Osteoblast (primary cell): ENCODE data around the gene MALT1. TPM values are rescaled to one million over a fixed set of nuclear protein-coding genes. Genes with fewer than 3 reads are reported as not detected.

Experiments
- DNase-seq: peaks from one replicate; pipeline ENCODE4 v3.0.0; 2011; ENCODE audit warnings: low spot score, mixed read lengths; ENCODE audit not compliant: insufficient read length; ENCODE audit errors: missing footprints
- H2AFZ ChIP-seq: 2 replicates; pipeline ENCODE4 v1.6.0; 2011; ENCODE audit warnings: mild to moderate bottlenecking, low read length
- H3K27ac ChIP-seq: 2 replicates; pipeline ENCODE4 v1.5.1; 2011; ENCODE audit warnings: mild to moderate bottlenecking, low read depth, low read length, moderate library complexity
- H3K27me3 ChIP-seq: 2 replicates; pipeline ENCODE4 v1.6.0; 2012; ENCODE audit warnings: mild to moderate bottlenecking, control low read depth, inconsistent platforms, low read length, moderate library complexity; ENCODE audit not compliant: insufficient read depth
- H3K36me3 ChIP-seq: 2 replicates; pipeline ENCODE4 v1.5.1; 2011; ENCODE audit warnings: mild to moderate bottlenecking, low read length, control low read depth, moderate library complexity; ENCODE audit not compliant: insufficient read depth
- H3K4me1 ChIP-seq: 2 replicates; pipeline ENCODE4 v1.5.1; 2011; ENCODE audit warnings: mild to moderate bottlenecking, low read length, control low read depth, moderate library complexity; ENCODE audit not compliant: insufficient read depth
- H3K4me2 ChIP-seq: 2 replicates; pipeline ENCODE4 v1.6.0; 2011; ENCODE audit warnings: mild to moderate bottlenecking, low read length; ENCODE audit not compliant: insufficient read depth
- H3K4me3 ChIP-seq: fragments of 200-600 bp; sonication (generic); 3 replicates; pipeline ENCODE4 v1.5.1; 2012; ENCODE audit warnings: mild to moderate bottlenecking, low read length, inconsistent platforms; ENCODE audit not compliant: insufficient read depth
- H3K79me2 ChIP-seq: 2 replicates; pipeline ENCODE4 v1.6.0; 2012; ENCODE audit warnings: mild to moderate bottlenecking, low read length, control low read depth, inconsistent platforms; ENCODE audit not compliant: insufficient read depth
- H3K9me3 ChIP-seq: 2 replicates; pipeline ENCODE4 v1.5.1; 2011; ENCODE audit warnings: low read depth, low read length, control low read depth
- H4K20me1 ChIP-seq: 2 replicates; pipeline ENCODE4 v1.6.0; 2012; ENCODE audit warnings: mild to moderate bottlenecking, low read length, control low read depth; ENCODE audit not compliant: insufficient read depth
- CTCF ChIP-seq: IDR thresholded peaks from 2 replicates; pipeline ENCODE4 v1.5.1; 2011; ENCODE audit warnings: mild to moderate bottlenecking, low read depth, low read length, moderate library complexity; ENCODE audit errors: extremely low read depth
- total RNA-seq: library from RNA; depleted of rRNA; stranded (reverse); fragments of >200 nt; gene quantifications from 2 replicates; pipeline ENCODE4 v1.2.3, GENCODE V29; 2012

MALT1 gene
- total RNA-seq, 1 donor = 55.7 TPM

DNA sequence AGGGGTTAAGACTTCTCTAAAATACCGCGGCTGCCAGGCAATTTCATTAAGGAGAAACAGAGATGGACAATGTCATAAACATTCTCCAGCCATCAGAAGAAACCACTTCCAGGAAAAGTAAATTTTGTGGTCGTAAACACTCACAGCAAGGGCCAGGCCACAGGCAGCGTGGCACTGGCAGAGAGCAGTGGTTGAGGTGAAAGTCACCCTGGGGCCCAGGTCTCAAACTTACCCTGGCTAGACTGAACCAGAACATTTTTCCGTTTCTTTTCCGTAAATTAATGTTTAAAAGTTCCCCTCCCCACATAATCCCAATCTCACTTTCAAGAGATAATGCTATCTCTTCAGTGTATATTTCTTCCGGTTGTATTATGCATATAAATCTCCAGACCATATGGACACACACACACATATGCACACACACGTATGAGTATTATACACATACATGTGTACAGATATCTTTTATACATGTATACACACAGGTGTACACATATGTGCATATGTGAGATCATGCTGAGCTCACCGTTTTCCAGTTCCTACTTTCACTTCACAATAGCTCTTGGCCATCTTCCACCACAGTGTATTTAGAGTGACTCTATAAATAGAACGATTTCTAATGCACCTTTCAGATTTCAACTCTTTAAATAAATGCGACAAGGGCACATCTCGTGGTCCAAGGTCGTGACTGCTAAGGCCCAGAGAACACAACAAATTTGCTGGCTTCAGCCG, 90.1 kb downstream of the MALT1 start:
- no peaks in the 10 kb centered on the region for H3K79me2 ChIP-seq
- H3K4me2 ChIP-seq = no peak overlapping the region
- H3K4me1 ChIP-seq = no peaks in the 10 kb centered on the region
- no peaks in the 10 kb centered on the region for H3K36me3 ChIP-seq
- peak; percentile 73 for DNase-seq
- H2AFZ ChIP-seq = no peak overlapping the region
- H4K20me1 ChIP-seq = no peaks in the 10 kb centered on the region
- no peak overlapping the region for H3K4me3 ChIP-seq
- no peaks in the 10 kb centered on the region for H3K9me3 ChIP-seq
- peaks cover 16% of the 10 kb centered on the region for H3K27me3 ChIP-seq
- H3K27ac ChIP-seq = no peak overlapping the region
- TF ChIP-seq CTCF = no peak

DNA sequence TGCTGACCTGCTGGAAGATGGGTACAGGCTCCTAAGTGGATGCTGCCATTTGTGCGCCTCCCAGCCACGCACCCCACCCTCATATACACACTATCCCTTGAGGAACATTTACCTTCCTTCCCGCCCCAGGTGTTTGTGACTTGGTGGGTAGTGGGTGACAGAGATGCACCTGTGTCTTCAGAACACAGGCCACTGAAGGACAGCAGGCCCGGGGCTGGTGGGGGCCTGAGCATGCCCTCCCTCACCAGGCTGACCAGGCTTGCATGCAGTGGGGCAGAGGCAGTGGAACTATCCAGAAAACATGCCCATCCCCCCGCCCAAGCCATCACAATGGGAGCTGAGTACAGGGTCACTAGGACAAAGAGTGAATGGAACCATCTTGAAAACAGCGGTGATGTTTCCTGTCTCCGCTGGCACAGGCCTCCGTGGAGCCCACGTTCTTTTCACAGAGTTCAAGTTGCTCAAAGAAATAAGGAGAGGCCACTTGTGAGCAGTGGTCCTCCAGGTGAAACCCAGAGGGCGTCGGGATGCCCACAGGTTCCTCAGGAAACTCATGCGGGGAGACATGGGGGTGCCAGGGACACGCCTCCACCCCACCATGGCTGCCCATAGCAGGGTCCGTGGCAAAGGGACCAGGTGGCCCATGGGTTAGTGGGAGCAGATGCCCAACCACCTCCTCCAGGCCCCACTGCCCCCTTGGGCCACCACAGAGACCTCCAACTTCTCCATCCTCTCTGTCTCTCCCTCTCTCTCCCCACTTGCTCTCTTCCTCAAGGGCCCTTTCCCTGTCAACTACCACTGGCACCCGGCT, 90.9 kb downstream of the MALT1 start:
- no peak overlapping the region for H3K4me3 ChIP-seq
- no peaks in the 10 kb centered on the region for H4K20me1 ChIP-seq
- H3K9me3 ChIP-seq = no peaks in the 10 kb centered on the region
- no peak for TF ChIP-seq CTCF
- no peak overlapping the region for H3K27ac ChIP-seq
- no peak overlapping the region for H2AFZ ChIP-seq
- peaks cover 16% of the 10 kb centered on the region for H3K27me3 ChIP-seq
- H3K79me2 ChIP-seq = no peaks in the 10 kb centered on the region
- H3K36me3 ChIP-seq = no peaks in the 10 kb centered on the region
- no peak overlapping the region for H3K4me2 ChIP-seq
- no peaks in the 10 kb centered on the region for H3K4me1 ChIP-seq
- peak; percentile 21 for DNase-seq

GRCh38 chr18:58762781-58763171, 91.5 kb downstream of the MALT1 start:
- H2AFZ ChIP-seq = no peak overlapping the region
- DNase-seq = peak; percentile 58
- no peak overlapping the region for H3K4me3 ChIP-seq
- H3K36me3 ChIP-seq = no peaks in the 10 kb centered on the region
- no peak overlapping the region for H3K4me2 ChIP-seq
- H3K27me3 ChIP-seq = peaks cover 16% of the 10 kb centered on the region
- no peak for TF ChIP-seq CTCF
- H4K20me1 ChIP-seq = no peaks in the 10 kb centered on the region
- H3K27ac ChIP-seq = no peak overlapping the region
- no peaks in the 10 kb centered on the region for H3K79me2 ChIP-seq
- no peaks in the 10 kb centered on the region for H3K4me1 ChIP-seq
- H3K9me3 ChIP-seq = no peaks in the 10 kb centered on the region

GRCh38 chr18:58766164-58766563, 94.9 kb downstream of the MALT1 start:
- Histone ChIP-seq H3K4me1 (no peaks in the 10 kb centered on the region), H2AFZ (no peak overlapping the region), H3K36me3 (no peaks in the 10 kb centered on the region), H3K79me2 (no peaks in the 10 kb centered on the region), H3K27me3 (peaks cover 31% of the 10 kb centered on the region), H3K4me2 (no peak overlapping the region), H3K27ac (no peak overlapping the region), H3K9me3 (no peaks in the 10 kb centered on the region), H4K20me1 (no peaks in the 10 kb centered on the region), H3K4me3 (no peak overlapping the region)
- no peak for TF ChIP-seq CTCF
- DNase-seq = no peak
